Psoas muscle (tissue), 8 donors: ENCODE measurements around the gene TANC1. TPM values are rescaled to one million over a fixed set of nuclear protein-coding genes. Genes with fewer than 3 reads are reported as not detected.

Source experiments
- ATAC-seq, 4 donors: fragments of 200-7000 bp; cut with Tn5 transposase; one replicate each; pipeline ENCODE4 v1.9.1; 2020; ENCODE audit warnings: moderate library complexity in 3 of 4, mild to moderate bottlenecking in 2 of 4
- DNase-seq, 2 donors: peaks; one replicate each; pipeline ENCODE4 v3.0.0-alpha.2; 2020
- H3K27ac ChIP-seq: fragments of 200-600 bp; one replicate; pipeline ENCODE4 v1.8.0; 2022
- H3K27me3 ChIP-seq, 3 donors: fragments of 200-600 bp in 1 of 3; one replicate each; pipeline versions ENCODE4 v1.6.1 to v1.8.0; 2013 to 2022; ENCODE audit warnings: low read length in 2 of 3, mild to moderate bottlenecking in 2 of 3, moderate library complexity in 1 of 3; ENCODE audit not compliant: insufficient read depth in 3 of 3
- H3K36me3 ChIP-seq, 2 donors: fragments of 200-600 bp in 1 of 2; one replicate each; pipeline versions ENCODE4 v1.6.1 to v1.8.0; 2013 to 2022; ENCODE audit warnings: low read depth in 1 of 2, mild to moderate bottlenecking in 1 of 2, moderate library complexity in 1 of 2; ENCODE audit not compliant: insufficient read depth in 1 of 2
- H3K4me1 ChIP-seq: fragments of 200-600 bp; one replicate; pipeline ENCODE4 v1.8.0; 2022
- H3K4me3 ChIP-seq: fragments of 200-600 bp; one replicate; pipeline ENCODE4 v1.8.0; 2022; ENCODE audit warnings: mild to moderate bottlenecking
- H3K9me3 ChIP-seq: fragments of 200-600 bp; one replicate; pipeline ENCODE4 v1.8.0; 2022
- WGBS, 3 donors: extraction: QIAGEN DNeasy Blood & Tissue Kit; methylation state at CpG; one replicate each; pipeline versions ENCODE4 v1.1.6 to v1.1.7; 2013; 5-methylcytosine and 5-hydroxymethylcytosine counted together
- intact Hi-C, 2 donors: fragments of 100-400 bp; cut with DNase I; formaldehyde crosslinking; loops; one replicate each; pipeline versions ENCODE4 v1.11.0 to v1.14.2; 2022
- polyA plus RNA-seq, 3 donors: library from polyadenylated mRNA; stranded (reverse); fragments of 200-250 nt; gene quantifications; one replicate each; pipeline ENCODE4 v1.2.3, GENCODE V29; 2013
- total RNA-seq, 4 donors: library from RNA; stranded (reverse); fragmentation: NEBNext Ultra II Directional in 2 of 4; extraction: Animal tissue kit (Norgen Biotek cat#: 25700) in 2 of 4; gene quantifications; one replicate each; pipeline versions ENCODE4 v1.2.1 to v1.2.4, GENCODE V29; 2021 to 2023
- TF ChIP-seq, protein P1 (sequence below): fragments of 200-600 bp; IDR thresholded peaks from one replicate; pipeline ENCODE4 v1.8.0; 2022; ENCODE audit warnings: antibody characterized with exemption
- donor health status: healthy with polysubstance abuse.
- donor health status: DM: no; HTN: no; CAD: no; lungs with moderate emphysema.
- donor health status: Bipolar disorder and iron deficiency.
- donor health status: healthy.
- donor health status: DM: yes; HTN: yes; CAD: no.
- donor health status: DM: no; HTN: no; CAD: no.
- donor health status: DM: no; HTN: no; CAD: no.
- donor health status: DM: yes; HTN: yes; CAD: no.

TANC1 gene
- total and polyA plus RNA-seq, 7 donors = 1.9 to 7.5 (median 3.2) TPM

DNA sequence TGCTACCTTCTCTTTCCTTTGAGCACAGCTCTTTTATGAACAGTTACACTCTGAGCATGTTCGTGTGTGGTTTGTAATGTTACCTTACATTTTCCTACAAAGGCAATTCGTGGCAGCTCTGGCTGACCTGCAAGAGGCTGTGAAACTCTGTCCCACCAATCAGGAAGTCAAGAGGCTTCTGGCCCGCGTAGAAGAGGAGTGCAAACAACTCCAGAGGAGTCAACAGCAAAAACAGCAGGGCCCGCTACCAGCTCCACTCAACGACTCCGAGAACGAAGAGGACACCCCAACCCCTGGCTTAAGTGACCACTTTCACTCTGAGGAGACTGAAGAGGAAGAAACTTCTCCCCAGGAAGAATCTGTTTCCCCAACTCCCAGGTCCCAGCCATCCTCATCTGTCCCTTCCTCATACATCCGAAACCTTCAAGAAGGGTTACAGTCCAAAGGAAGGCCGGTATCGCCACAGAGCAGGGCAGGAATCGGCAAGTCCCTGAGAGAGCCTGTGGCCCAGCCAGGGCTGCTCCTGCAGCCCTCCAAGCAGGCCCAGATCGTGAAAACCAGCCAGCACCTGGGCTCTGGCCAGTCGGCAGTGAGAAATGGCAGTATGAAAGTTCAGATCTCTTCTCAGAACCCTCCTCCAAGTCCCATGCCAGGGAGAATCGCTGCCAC, 261.2 kb downstream of the TANC1 start:
- Histone ChIP-seq H3K27me3 (no peaks in the 10 kb centered on the region), H3K4me1 (peaks cover 9% of the 10 kb centered on the region), H3K4me3 (no peak overlapping the region), H3K27ac (no peak overlapping the region), H3K9me3 (no peaks in the 10 kb centered on the region), H3K36me3 (peaks cover 2 to 36% of the 10 kb centered on the region in 2 donors)
- ATAC-seq (no peak), DNase-seq (no peak)
- intact Hi-C loops = no loop called here
- WGBS, 3 donors = 79 to 87% (median 85%) methylated on average over 15 of the region's 15 CpGs
- TF ChIP-seq, protein P1, sequence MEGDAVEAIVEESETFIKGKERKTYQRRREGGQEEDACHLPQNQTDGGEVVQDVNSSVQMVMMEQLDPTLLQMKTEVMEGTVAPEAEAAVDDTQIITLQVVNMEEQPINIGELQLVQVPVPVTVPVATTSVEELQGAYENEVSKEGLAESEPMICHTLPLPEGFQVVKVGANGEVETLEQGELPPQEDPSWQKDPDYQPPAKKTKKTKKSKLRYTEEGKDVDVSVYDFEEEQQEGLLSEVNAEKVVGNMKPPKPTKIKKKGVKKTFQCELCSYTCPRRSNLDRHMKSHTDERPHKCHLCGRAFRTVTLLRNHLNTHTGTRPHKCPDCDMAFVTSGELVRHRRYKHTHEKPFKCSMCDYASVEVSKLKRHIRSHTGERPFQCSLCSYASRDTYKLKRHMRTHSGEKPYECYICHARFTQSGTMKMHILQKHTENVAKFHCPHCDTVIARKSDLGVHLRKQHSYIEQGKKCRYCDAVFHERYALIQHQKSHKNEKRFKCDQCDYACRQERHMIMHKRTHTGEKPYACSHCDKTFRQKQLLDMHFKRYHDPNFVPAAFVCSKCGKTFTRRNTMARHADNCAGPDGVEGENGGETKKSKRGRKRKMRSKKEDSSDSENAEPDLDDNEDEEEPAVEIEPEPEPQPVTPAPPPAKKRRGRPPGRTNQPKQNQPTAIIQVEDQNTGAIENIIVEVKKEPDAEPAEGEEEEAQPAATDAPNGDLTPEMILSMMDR = no peak

DNA sequence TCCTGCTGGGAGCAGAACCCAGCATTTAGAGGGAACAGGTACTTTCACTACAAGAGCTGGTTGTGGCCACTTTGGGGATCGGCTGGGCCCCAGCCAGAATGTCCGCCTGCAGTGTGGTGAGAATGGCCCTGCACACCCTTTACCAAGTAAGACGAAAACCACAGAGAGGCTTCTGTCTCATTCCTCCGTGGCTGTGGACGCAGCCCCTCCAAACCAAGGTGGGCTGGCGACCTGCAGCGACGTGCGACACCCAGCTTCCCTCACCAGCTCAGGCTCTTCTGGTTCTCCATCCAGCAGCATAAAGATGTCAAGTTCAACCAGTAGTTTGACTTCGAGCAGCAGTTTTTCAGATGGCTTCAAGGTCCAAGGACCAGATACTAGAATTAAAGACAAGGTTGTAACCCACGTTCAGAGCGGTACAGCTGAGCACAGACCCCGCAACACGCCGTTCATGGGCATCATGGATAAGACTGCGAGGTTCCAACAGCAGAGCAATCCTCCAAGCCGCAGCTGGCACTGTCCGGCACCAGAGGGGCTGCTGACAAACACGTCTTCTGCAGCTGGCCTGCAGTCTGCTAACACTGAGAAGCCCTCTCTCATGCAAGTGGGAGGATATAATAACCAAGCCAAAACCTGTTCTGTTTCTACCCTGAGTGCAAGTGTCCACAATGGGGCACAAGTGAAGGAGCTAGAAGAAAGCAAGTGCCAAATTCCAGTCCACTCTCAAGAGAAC, 261.9 kb downstream of the TANC1 start:
- no peak overlapping the region for H3K4me3 ChIP-seq
- no peak for DNase-seq
- TF ChIP-seq, protein P1 = no peak
- ATAC-seq = no peak
- peaks cover 9% of the 10 kb centered on the region for H3K4me1 ChIP-seq
- H3K27me3 ChIP-seq = no peaks in the 10 kb centered on the region
- 84 to 87% (median 84%) methylated on average over 19 of the region's 19 CpGs for WGBS, 3 donors
- no peaks in the 10 kb centered on the region for H3K9me3 ChIP-seq
- H3K27ac ChIP-seq = no peak overlapping the region
- peaks cover 2 to 43% of the 10 kb centered on the region in 2 donors for H3K36me3 ChIP-seq
- intact Hi-C loops = no loop called here

DNA sequence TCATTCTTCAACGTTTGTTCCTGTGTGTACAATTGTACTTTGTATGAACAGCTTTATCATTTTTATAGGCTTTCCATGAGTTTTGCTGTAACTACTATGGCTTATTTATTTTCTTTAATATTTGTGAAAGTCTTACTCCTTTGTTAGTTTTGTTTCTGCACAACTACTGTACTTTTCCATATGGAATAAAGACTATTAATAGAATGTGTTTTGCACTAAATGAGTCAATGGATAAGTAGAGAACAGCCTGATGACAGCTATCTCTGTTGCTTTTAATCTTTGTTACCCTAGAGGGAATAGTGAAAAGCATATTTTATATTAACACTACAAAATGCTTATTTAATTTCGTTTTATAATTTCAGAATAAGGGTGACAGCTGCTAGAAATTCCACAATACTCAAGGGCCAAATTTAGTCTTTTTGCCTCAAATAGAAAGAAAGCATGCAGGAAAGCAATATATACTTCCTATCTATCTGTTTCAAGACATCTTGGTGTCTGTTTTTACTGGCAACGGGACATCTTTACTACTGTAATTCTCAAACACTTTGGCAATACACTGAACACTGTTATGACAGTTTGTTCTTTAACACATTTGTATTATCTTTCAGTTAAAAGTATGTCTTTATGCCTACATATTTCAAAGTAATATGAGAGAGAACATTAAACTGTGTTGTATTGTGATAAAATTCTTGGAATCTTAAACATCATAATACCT, 264.2 kb downstream of the TANC1 start:
- intact Hi-C loops = no loop called here
- Histone ChIP-seq H3K9me3 (no peaks in the 10 kb centered on the region), H3K27me3 (no peaks in the 10 kb centered on the region), H3K36me3 (peaks cover 2 to 65% of the 10 kb centered on the region in 2 donors), H3K4me1 (peaks cover 9% of the 10 kb centered on the region), H3K27ac (no peak overlapping the region), H3K4me3 (no peak overlapping the region)
- 35 to 37% (median 36%) methylated on average over 3 of the region's 3 CpGs for WGBS, 3 donors
- DNase-seq (no peak), ATAC-seq (no peak)
- TF ChIP-seq, protein P1 = no peak

DNA sequence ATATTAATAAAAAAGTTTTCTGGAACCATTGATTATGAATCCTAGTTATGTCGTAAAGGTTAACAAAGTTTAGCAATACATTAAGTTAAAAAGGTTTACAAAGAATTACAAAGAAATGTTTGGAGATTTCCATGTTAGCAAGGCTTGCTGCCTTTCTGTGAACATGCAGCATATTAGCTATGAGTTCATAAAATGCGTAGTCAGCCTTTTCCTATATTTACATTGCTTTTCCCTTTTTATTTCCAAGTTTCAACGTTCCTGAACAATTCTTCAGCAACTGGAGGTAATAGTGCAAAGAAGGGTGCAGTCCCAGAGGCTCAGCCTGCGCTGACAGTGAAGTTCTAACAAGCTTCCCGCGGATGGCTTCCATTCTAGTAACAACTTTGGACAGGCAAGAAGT, 266.4 kb downstream of the TANC1 start:
- no peaks in the 10 kb centered on the region for H3K27me3 ChIP-seq
- no peaks in the 10 kb centered on the region for H3K4me1 ChIP-seq
- DNase-seq (no peak), ATAC-seq (no peak)
- no peak overlapping the region for H3K4me3 ChIP-seq
- peaks cover 2 to 73% of the 10 kb centered on the region in 2 donors for H3K36me3 ChIP-seq
- intact Hi-C loops = no loop called here
- no peak overlapping the region for H3K27ac ChIP-seq
- H3K9me3 ChIP-seq = no peaks in the 10 kb centered on the region
- TF ChIP-seq, protein P1 = no peak
- 87 to 91% (median 88%) methylated on average over 6 of the region's 6 CpGs for WGBS, 3 donors
